WTC11 (cell line): ENCODE measurements around the gene CD226. TPM values are rescaled to one million over a fixed set of nuclear protein-coding genes. Genes with fewer than 3 reads are reported as not detected.

Experiments used
- ATAC-seq: fragments of 200-7000 bp; cut with Tn5 transposase; 2 replicates; pipeline ENCODE4 v1.10.0; 2021; ENCODE audit warnings: mild to moderate bottlenecking, moderate library complexity
- CTCF ChIA-PET: fragments of 300-600 bp; sonication (Branson Sonifier 250); formaldehyde crosslinking; loops from one replicate; lab custom pipeline; 2021; ENCODE audit warnings: antibody characterized with exemption; lab: Charles Lee
- POLR2A ChIA-PET: fragments of 350-600 bp; sonication (Branson Sonifier 250); formaldehyde crosslinking; loops from one replicate; lab custom pipeline; 2021; ENCODE audit warnings: antibody characterized with exemption; lab: Charles Lee
- DNase-seq: peaks from one replicate; pipeline ENCODE4 v3.0.0; 2021; ENCODE audit warnings: low spot score
- H3K27ac Mint-ChIP-seq: 2 replicates; pipeline ENCODE4 v1.8.0; 2021; ENCODE audit warnings: mixed read lengths
- H3K27me3 Mint-ChIP-seq: 2 replicates; pipeline ENCODE4 v1.8.0; 2021; ENCODE audit warnings: low read depth, mild to moderate bottlenecking, moderate library complexity, mixed read lengths
- H3K36me3 Mint-ChIP-seq: 2 replicates; pipeline ENCODE4 v1.8.0; 2021; ENCODE audit warnings: mixed read lengths
- H3K4me1 Mint-ChIP-seq: 2 replicates; pipeline ENCODE4 v1.8.0; 2022; ENCODE audit warnings: mixed read lengths
- H3K4me3 Mint-ChIP-seq: 2 replicates; pipeline ENCODE4 v1.8.0; 2021; ENCODE audit warnings: mild to moderate bottlenecking, moderate library complexity, mixed read lengths
- H3K9me3 Mint-ChIP-seq: 2 replicates; pipeline ENCODE4 v1.8.0; 2021; ENCODE audit warnings: mixed read lengths
- AFF4 ChIP-seq: sonication (generic); formaldehyde crosslinking; IDR thresholded peaks from 2 replicates; pipeline ENCODE4 v1.8.1; 2023; ENCODE audit warnings: mild to moderate bottlenecking, missing genetic modification reagents, borderline replicate concordance
- AR ChIP-seq: fragments of 250-450 bp; sonication (Bioruptor Pico); IDR thresholded peaks from 2 replicates; pipeline ENCODE4 v1.9.0; 2021; ENCODE audit warnings: mild to moderate bottlenecking
- E2F1 ChIP-seq: sonication (generic); formaldehyde crosslinking; IDR thresholded peaks from 2 replicates; pipeline ENCODE4 v1.8.0; 2022; ENCODE audit warnings: mild to moderate bottlenecking, missing genetic modification reagents
- GTF2I ChIP-seq: fragments of 250-450 bp; sonication (Bioruptor Pico); conservative IDR thresholded peaks from 2 replicates; pipeline ENCODE4 v1.4.0; 2021; ENCODE audit warnings: mild to moderate bottlenecking
- JAZF1 ChIP-seq: fragments of 250-450 bp; sonication (Bioruptor Pico); IDR thresholded peaks from 2 replicates; pipeline ENCODE4 v1.9.0; 2021; ENCODE audit warnings: moderate library complexity, mild to moderate bottlenecking, inconsistent platforms
- PREB ChIP-seq: sonication (generic); formaldehyde crosslinking; IDR thresholded peaks from 2 replicates; pipeline ENCODE4 v1.8.1; 2022; ENCODE audit warnings: mild to moderate bottlenecking, missing genetic modification reagents, moderate library complexity, borderline replicate concordance
- RELA ChIP-seq: sonication (generic); formaldehyde crosslinking; IDR thresholded peaks from 2 replicates; pipeline ENCODE4 v1.8.1; 2022; ENCODE audit warnings: missing genetic modification reagents, mild to moderate bottlenecking, borderline replicate concordance
- SMAD3 ChIP-seq: sonication (generic); formaldehyde crosslinking; IDR thresholded peaks from 2 replicates; pipeline ENCODE4 v1.8.0; 2022; ENCODE audit warnings: missing genetic modification reagents, mild to moderate bottlenecking, borderline replicate concordance
- STAT6 ChIP-seq: sonication (generic); formaldehyde crosslinking; conservative IDR thresholded peaks from 2 replicates; pipeline ENCODE4 v1.8.1; 2023; ENCODE audit warnings: mild to moderate bottlenecking, low read depth, missing genetic modification reagents, moderate library complexity
- TCF7 ChIP-seq: sonication (generic); formaldehyde crosslinking; IDR thresholded peaks from 2 replicates; pipeline ENCODE4 v1.8.0; 2022; ENCODE audit warnings: mild to moderate bottlenecking, low read depth, missing genetic modification reagents, moderate library complexity
- TEAD4 ChIP-seq: sonication (generic); formaldehyde crosslinking; IDR thresholded peaks from 2 replicates; pipeline ENCODE4 v1.8.0; 2022; ENCODE audit warnings: mild to moderate bottlenecking, missing genetic modification reagents
- ZBTB43 ChIP-seq: sonication (generic); formaldehyde crosslinking; IDR thresholded peaks from 2 replicates; pipeline ENCODE4 v1.8.1; 2023; ENCODE audit warnings: mild to moderate bottlenecking, missing genetic modification reagents
- ZMAT4 ChIP-seq: fragments of 250-450 bp; sonication (Bioruptor Pico); IDR thresholded peaks from 2 replicates; pipeline ENCODE4 v1.9.0; 2021; ENCODE audit warnings: mild to moderate bottlenecking
- ZNF121 ChIP-seq: sonication (generic); formaldehyde crosslinking; IDR thresholded peaks from 2 replicates; pipeline ENCODE4 v1.8.0; 2023; ENCODE audit warnings: missing genetic modification reagents
- ZNF425 ChIP-seq: fragments of 250-450 bp; sonication (Bioruptor Pico); conservative IDR thresholded peaks from 2 replicates; pipeline ENCODE4 v1.9.0; 2021; ENCODE audit warnings: mild to moderate bottlenecking
- total RNA-seq: library from RNA; stranded (reverse); gene quantifications from 3 replicates; pipeline ENCODE4 v1.2.3, GENCODE V29; 2021

The CD226 gene
- total RNA-seq, 1 experiment from 2014 or later = 0.24 TPM

GRCh38 chr18:69969491-69969890, 21.8 kb upstream of the CD226 start:
- ChIA-PET POLR2A (no interaction called here), CTCF (no interaction called here)
- DNase-seq (no peak), ATAC-seq (no peak)
- Mint-ChIP-seq H3K27ac (no peak overlapping the region), H3K27me3 (no peaks in the 10 kb centered on the region), H3K4me1 (peaks cover 8% of the 10 kb centered on the region), H3K9me3 (peaks cover 27% of the 10 kb centered on the region), H3K36me3 (peaks cover 3% of the 10 kb centered on the region), H3K4me3 (no peak overlapping the region)
- TF ChIP-seq TCF7 (CRISPR knock-in tag) = no peak
- TF ChIP-seq JAZF1 (CRISPR knock-in tag) = no peak
- no peak for TF ChIP-seq TEAD4 (CRISPR knock-in tag)
- TF ChIP-seq RELA (CRISPR knock-in tag) = no peak
- TF ChIP-seq AFF4 (CRISPR knock-in tag) = no peak
- TF ChIP-seq ZNF425 (CRISPR knock-in tag) = no peak
- no peak for TF ChIP-seq SMAD3 (CRISPR knock-in tag)
- TF ChIP-seq ZMAT4 (CRISPR knock-in tag) = no peak
- TF ChIP-seq AR = no peak
- no peak for TF ChIP-seq GTF2I (CRISPR knock-in tag)
- TF ChIP-seq E2F1 (CRISPR knock-in tag) = no peak
- no peak for TF ChIP-seq ZBTB43 (CRISPR knock-in tag)
- no peak for TF ChIP-seq ZNF121 (CRISPR knock-in tag)
- no peak for TF ChIP-seq PREB
- no peak for TF ChIP-seq STAT6 (CRISPR knock-in tag)
